Sigmoid colon (tissue), 7 donors: Measurements from ENCODE around the gene S100A14. TPM values are rescaled to one million over a fixed set of nuclear protein-coding genes. Genes with fewer than 3 reads are reported as not detected.
A peak's percentile ranks its signal among the peaks of the same experiment; 100 is the strongest.

Source experiments
- DNase-seq: peaks from one replicate; pipeline ENCODE4 v3.0.0-alpha.2; 2019
- H3K27ac ChIP-seq, 4 donors: fragments of 200-600 bp; sonication (generic); one replicate each; pipeline ENCODE4 v1.5.1; 2016 to 2019; ENCODE audit warnings: mild to moderate bottlenecking in 1 of 4
- H3K27me3 ChIP-seq, 3 donors: fragments of 200-600 bp; sonication (generic); one replicate each; pipeline ENCODE4 v1.5.1; 2019; ENCODE audit warnings: mild to moderate bottlenecking in 1 of 3
- H3K36me3 ChIP-seq, 4 donors: fragments of 200-600 bp; sonication (generic); one replicate each; pipeline ENCODE4 v1.5.1; 2016 to 2019
- H3K4me1 ChIP-seq, 4 donors: fragments of 200-600 bp; sonication (generic); one replicate each; pipeline ENCODE4 v1.5.1; 2017 to 2019
- H3K4me3 ChIP-seq, 4 donors: fragments of 200-600 bp; sonication (generic); one replicate each; pipeline ENCODE4 v1.5.1; 2017 to 2019; ENCODE audit warnings: mild to moderate bottlenecking in 2 of 4, moderate library complexity in 1 of 4
- H3K9me3 ChIP-seq, 4 donors: fragments of 200-600 bp in 3 of 4; sonication (generic) in 3 of 4; one replicate each; pipeline versions ENCODE4 v1.5.1 to v1.6.1; 2013 to 2019
- EP300 ChIP-seq, 4 donors: sonication (generic); formaldehyde crosslinking; IDR thresholded peaks; one replicate each; pipeline ENCODE4 v1.6.1; 2017; ENCODE audit warnings: antibody characterized with exemption in 4 of 4
- POLR2A ChIP-seq, 2 donors: fragments of 450-650 bp; IDR thresholded peaks; one replicate each; pipeline ENCODE4 v1.6.1; 2016; ENCODE audit warnings: antibody characterized with exemption in 2 of 2, mild to moderate bottlenecking in 2 of 2, moderate library complexity in 2 of 2
- POLR2AphosphoS5 ChIP-seq, 4 donors: sonication (generic); formaldehyde crosslinking; IDR thresholded peaks; one replicate each; pipeline ENCODE4 v1.6.1; 2017; ENCODE audit warnings: antibody characterized with exemption in 4 of 4
- WGBS, 2 donors: extraction: QIAGEN DNeasy Blood & Tissue Kit; methylation state at CpG; one replicate each; pipeline ENCODE4 v1.1.7; 2013; 5-methylcytosine and 5-hydroxymethylcytosine counted together
- intact Hi-C: fragments of 100-400 bp; cut with DNase I; formaldehyde crosslinking; loops from one replicate; pipeline ENCODE4 v1.15.1; 2023
- polyA plus RNA-seq, 3 donors: library from polyadenylated mRNA; stranded (reverse); fragments of 200-250 nt; gene quantifications; one replicate each; pipeline ENCODE4 v1.2.3, GENCODE V29; 2013
- total RNA-seq, 4 donors: library from RNA; depleted of rRNA; stranded (reverse); fragments of >200 nt; gene quantifications; one replicate each; pipeline ENCODE4 v1.1.0, GENCODE V29; 2016
- TF ChIP-seq, protein P1 (sequence below), 4 experiments: fragments of 450-650 bp in 3 of 4; fragments of 200-600 bp in 1 of 4; IDR thresholded peaks; one replicate each; pipeline ENCODE4 v1.5.1; 2016 to 2019; ENCODE audit warnings: antibody characterized with exemption in 4 of 4, mild to moderate bottlenecking in 3 of 4, moderate library complexity in 2 of 4
- donor health status: healthy with polysubstance abuse.
- donor health status: Bipolar disorder and iron deficiency.
- donor health status: healthy.

S100A14 gene
- total RNA-seq (1 to 10 TPM in 1 of 4 donors, under 1 TPM in 1, not detected in 2; 0.82 to 1.8 TPM), polyA plus RNA-seq (1,000 to 10,000 TPM in 1 of 3 donors, 100 to 1,000 TPM in 2; 789 to 1,144 (median 825) TPM)

DNA sequence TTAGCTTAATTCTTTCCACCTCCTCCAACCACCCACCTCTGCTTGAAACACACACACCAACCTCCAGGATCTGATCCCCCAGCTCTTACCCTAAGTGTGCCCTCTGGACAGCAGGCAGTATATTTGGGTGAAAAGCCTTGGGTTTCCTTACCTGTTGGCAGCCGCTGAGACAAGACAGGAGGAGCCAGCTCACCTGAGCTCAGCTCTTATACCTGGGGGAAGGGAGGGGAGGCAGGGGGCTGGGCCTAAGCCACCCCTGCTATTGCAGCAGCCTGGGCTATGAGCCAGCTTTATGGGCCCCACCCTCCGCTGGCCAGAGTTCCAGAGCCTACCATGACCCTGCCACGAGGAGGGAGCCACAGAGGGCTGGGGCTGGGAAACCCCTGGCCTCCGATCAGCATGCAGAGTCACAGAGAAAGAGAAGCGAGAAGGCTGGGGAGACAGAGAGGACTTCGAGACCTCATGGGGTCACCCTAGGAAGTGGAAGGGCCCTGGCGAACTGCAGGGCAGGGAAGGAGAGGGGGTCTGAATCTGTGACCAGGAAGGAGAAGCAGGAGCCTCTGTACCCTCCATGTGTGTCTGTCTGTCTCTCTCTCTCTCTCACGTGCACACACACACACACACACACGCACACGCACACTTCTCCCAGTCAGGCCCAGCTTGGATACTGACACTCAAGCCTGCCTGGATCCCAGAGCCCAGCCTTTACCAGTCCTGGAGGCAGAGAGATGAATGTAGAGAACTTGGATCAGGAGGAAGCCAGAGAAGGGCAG lies at the start of gene S100A14:
Gene S100A14, minus strand, starts transcription at position 182 of the 773 bp plus-strand sequence. CDS start 467 bp downstream, outside the sequence.
- H3K9me3 ChIP-seq = no peaks in the 10 kb centered on the region
- peaks cover 0 to 25% (median 10%) of the 10 kb centered on the region in 4 donors for H3K36me3 ChIP-seq
- WGBS, 2 donors = 15 to 59% methylated on average over 10 of the region's 10 CpGs
- no peaks in the 10 kb centered on the region for H3K27me3 ChIP-seq
- DNase-seq = no peak
- H3K4me1 ChIP-seq = peaks cover 0 to 30% (median 22%) of the 10 kb centered on the region in 4 donors
- intact Hi-C loops = loop anchor here (2.0 to 5.0 kb wide), 2 partner anchors 44 to 104 kb away; no protein-coding TSS in a partner anchor
- peak within 1 kb of the TSS in 3 of 4 donors; percentile 7 to 13 (median 10) for H3K27ac ChIP-seq
- TF ChIP-seq POLR2A (IDR thresholded peaks at IDR 0.05) = peak in 1 of 2 donors; percentile 41
- peak in 1 of 4 donors; percentile 24 for TF ChIP-seq POLR2AphosphoS5 (IDR thresholded peaks at IDR 0.05)
- TF ChIP-seq EP300 (IDR thresholded peaks at IDR 0.05) = no peak
- TF ChIP-seq, protein P1, sequence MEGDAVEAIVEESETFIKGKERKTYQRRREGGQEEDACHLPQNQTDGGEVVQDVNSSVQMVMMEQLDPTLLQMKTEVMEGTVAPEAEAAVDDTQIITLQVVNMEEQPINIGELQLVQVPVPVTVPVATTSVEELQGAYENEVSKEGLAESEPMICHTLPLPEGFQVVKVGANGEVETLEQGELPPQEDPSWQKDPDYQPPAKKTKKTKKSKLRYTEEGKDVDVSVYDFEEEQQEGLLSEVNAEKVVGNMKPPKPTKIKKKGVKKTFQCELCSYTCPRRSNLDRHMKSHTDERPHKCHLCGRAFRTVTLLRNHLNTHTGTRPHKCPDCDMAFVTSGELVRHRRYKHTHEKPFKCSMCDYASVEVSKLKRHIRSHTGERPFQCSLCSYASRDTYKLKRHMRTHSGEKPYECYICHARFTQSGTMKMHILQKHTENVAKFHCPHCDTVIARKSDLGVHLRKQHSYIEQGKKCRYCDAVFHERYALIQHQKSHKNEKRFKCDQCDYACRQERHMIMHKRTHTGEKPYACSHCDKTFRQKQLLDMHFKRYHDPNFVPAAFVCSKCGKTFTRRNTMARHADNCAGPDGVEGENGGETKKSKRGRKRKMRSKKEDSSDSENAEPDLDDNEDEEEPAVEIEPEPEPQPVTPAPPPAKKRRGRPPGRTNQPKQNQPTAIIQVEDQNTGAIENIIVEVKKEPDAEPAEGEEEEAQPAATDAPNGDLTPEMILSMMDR (IDR thresholded peaks at IDR 0.05) = no peak
- no peak within 1 kb of the TSS for H3K4me3 ChIP-seq

DNA sequence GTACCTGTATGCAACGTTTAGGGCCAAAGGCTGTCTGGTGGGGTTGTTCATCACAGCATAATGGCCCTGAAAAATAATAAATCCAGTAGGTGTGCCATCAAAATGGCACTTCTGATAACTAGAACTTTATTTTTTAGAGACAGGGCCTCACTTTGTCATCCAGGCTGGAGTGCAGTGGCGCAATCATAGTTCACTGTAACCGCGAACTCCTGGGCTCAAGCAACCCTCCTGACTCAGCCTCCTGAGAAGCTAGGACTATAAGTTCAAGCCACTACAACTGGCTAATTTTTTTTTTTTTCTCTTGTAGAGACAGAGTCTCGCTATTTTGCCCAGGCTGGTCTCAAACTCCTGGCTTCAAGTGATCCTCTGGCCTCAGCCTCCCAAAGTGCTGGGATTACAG lies 47.1 kb upstream of the S100A14 start:
- Histone ChIP-seq H3K9me3 (no peaks in the 10 kb centered on the region), H3K36me3 (peaks cover 69 to 82% (median 71%) of the 10 kb centered on the region in 4 donors), H3K27me3 (no peaks in the 10 kb centered on the region), H3K4me3 (no peak overlapping the region), H3K4me1 (peaks cover 0 to 12% (median 10%) of the 10 kb centered on the region in 4 donors), H3K27ac (no peak overlapping the region)
- DNase-seq = peak; percentile 33
- intact Hi-C loops = no loop called here
- TF ChIP-seq, protein P1 (IDR thresholded peaks at IDR 0.05) = no peak
- TF ChIP-seq POLR2A (IDR thresholded peaks at IDR 0.05) = no peak
- no peak for TF ChIP-seq EP300 (IDR thresholded peaks at IDR 0.05)
- no peak for TF ChIP-seq POLR2AphosphoS5 (IDR thresholded peaks at IDR 0.05)
- WGBS, 2 donors = 78 to 90% methylated on average over 5 of the region's 5 CpGs

DNA sequence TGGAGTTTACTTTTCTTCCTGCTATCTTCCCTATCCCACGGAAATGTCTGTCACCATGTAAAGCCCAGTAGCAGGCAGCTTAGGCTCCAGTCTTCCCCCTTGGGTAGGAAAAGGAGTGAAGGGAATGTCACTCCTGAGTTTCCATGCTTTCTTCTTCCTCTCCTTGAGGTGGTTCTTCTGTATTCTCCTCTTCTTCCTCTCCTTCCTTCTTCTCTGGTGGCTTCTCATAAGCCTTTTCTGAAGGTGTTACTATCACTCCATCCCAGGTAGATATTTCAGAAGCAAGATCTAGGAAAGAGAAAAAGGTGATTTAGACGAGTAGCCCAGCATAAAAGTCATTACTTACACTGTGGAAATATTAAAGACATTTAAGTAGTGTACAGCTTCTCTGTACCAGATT lies 46.1 kb upstream of the S100A14 start:
- Histone ChIP-seq H3K36me3 (peaks cover 61 to 73% (median 62%) of the 10 kb centered on the region in 4 donors), H3K27me3 (no peaks in the 10 kb centered on the region), H3K4me1 (peaks cover 0 to 14% (median 11%) of the 10 kb centered on the region in 4 donors), H3K9me3 (no peaks in the 10 kb centered on the region), H3K27ac (no peak overlapping the region), H3K4me3 (no peak overlapping the region)
- TF ChIP-seq, protein P1 (IDR thresholded peaks at IDR 0.05) = no peak
- TF ChIP-seq EP300 (IDR thresholded peaks at IDR 0.05) (no peak), POLR2A (IDR thresholded peaks at IDR 0.05) (no peak), POLR2AphosphoS5 (IDR thresholded peaks at IDR 0.05) (no peak)
- 51 to 65% methylated on average over 2 of the region's 2 CpGs for WGBS, 2 donors
- DNase-seq = peak; percentile 10
- intact Hi-C loops = no loop called here

GRCh38 chr1:153661111-153661708 lies 45.1 kb upstream of the S100A14 start:
- intact Hi-C loops = no loop called here
- 69 to 72% methylated on average over 9 of the region's 9 CpGs for WGBS, 2 donors
- peak overlapping the region in 1 of 4 donors; percentile 10 for H3K27ac ChIP-seq
- TF ChIP-seq EP300 (IDR thresholded peaks at IDR 0.05) (no peak), POLR2AphosphoS5 (IDR thresholded peaks at IDR 0.05) (no peak), POLR2A (IDR thresholded peaks at IDR 0.05) (no peak)
- TF ChIP-seq, protein P1 (IDR thresholded peaks at IDR 0.05) = no peak
- no peak overlapping the region for H3K4me3 ChIP-seq
- H3K27me3 ChIP-seq = no peaks in the 10 kb centered on the region
- no peaks in the 10 kb centered on the region for H3K9me3 ChIP-seq
- peaks cover 0 to 14% (median 11%) of the 10 kb centered on the region in 4 donors for H3K4me1 ChIP-seq
- DNase-seq = no peak
- H3K36me3 ChIP-seq = peaks cover 50 to 62% (median 52%) of the 10 kb centered on the region in 4 donors
